AG20443 (cell line): ENCODE data around the gene HOXD3.

Experiments used
- DNase-seq: peaks from one replicate; pipeline ENCODE4 v3.0.0; 2012; ENCODE audit warnings: low spot score, mixed read lengths

The HOXD3 gene

DNA sequence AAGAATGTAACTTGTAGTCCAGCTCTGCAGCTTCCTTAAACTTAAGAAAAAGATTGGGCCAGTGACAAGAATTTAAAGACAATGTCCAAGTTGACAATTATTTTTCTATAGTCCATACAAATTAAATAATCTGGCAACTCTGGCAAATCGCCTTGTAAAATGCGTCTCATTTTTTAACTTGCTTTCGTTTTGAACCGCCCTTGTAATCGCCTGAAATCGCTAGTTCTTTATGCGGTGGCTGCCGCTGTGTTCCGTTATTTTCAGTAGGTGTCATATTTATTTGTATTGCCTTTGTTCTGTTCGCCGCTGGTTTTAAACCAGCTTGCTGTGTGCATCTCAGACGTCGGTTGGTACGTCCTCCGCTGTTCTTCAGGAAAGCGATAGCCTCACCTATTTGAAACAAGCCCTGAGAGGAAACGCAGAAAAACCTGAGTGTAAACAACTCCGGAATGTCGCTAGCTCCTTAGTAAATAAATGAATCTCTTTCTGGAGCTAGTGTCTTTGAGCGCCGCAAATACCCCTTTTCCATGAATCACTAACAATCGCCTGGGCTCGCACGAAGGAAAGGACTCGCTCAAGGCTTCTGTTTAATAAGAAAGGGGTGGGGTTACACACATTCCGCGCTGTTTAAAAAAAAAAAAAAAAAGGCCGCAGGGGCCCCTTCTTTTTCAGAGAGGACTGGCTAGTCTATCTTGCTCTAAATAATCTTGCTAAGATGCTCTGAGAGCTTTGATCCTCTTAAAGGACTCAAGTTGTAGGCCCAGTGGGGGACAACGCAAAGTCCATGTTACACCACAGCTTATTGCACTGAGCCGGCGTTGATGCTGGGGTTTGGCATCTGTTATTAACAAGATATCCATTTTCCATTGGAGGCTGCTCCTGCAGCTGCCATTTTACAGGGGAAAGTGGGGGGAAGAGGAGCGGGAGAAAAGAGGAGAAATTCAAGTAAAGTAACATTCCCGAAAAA is 24.6 kb upstream of the HOXD3 start:
- peak; percentile 49 for DNase-seq

- DNase-seq: no peak
Measured at GRCh38 chr2:176133389-176133788, 23.7 kb upstream of the HOXD3 start.

GRCh38 chr2:176134035-176134434 is 23.1 kb upstream of the HOXD3 start:
- no peak for DNase-seq

DNA sequence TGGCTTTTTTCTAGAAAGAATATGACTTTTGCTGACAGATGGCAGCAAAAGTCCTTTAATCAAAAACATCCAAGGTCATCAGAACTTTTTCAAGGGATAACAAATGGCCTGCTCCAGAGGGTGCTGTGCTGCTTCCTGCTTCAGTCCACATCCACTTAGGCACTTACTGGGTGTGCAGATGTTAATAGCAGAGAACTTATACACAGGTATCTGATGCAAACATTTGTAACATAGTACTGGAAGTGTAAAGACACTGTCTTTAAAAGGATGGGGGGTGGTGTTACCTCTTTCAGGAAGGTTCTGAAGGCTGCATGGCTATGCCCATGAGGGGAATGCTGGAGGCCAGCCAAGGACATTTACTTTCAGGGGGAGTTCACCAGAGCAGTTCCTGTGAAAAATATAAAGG is 22.1 kb upstream of the HOXD3 start:
- DNase-seq: no peak

GRCh38 chr2:176136374-176137251 is 20.5 kb upstream of the HOXD3 start:
- DNase-seq: peak; percentile 59

DNA sequence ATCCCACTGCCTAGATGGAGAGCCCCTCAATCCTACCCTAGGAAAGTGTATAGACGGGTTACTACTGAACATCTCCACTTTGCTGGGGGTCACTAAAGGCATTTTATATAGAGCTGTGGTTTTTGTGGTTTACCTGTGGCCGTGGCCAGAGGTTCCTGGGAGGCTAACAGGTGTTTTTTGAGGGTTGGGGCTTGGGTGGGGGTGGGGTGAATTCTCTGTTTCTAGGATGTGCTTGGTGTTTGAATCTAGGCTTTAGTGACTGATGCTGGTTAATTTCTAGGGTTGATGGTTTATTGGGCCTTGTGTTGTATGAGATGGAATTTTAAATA is 19.9 kb upstream of the HOXD3 start:
- DNase-seq: no peak

GRCh38 chr2:176137906-176138305 is 19.2 kb upstream of the HOXD3 start:
- DNase-seq: no peak

GRCh38 chr2:176138526-176138922 is 18.6 kb upstream of the HOXD3 start:
- DNase-seq: no peak

DNA sequence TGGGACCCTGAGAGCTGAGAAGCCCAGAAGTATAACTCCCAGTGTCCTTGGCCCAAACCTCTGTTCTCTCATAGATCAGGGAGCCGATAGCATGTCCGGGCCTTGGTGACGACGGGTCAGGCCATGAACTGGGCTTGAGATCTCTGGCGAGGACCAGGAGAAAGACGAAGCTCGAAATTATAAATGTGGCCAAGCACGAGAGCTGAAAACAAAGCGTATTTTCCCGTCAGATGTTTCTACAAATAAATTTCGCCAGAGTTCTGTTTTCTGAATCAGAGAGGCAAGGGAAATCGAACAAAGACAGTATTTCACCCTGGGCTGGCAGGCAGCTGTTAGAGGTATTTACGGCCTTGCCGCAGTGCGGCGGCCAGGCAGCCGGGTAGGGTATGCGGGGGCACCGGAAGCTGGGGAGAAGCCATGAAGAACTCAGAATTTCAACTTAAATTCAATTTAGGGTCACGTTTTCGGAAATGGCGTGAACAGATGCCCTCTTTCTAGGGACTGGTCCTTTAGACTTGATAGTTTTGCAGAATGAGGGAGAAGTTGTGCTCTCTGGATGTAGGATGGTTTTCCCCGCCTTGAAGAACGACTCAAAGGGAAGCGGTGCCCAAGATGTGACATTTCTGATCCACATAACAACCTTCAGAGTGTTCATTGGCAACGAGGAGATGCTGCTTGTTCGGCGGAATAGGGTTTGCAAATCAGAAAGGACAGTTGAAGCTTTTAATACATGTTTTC is 18.0 kb upstream of the HOXD3 start:
- peak; percentile 45 for DNase-seq

DNA sequence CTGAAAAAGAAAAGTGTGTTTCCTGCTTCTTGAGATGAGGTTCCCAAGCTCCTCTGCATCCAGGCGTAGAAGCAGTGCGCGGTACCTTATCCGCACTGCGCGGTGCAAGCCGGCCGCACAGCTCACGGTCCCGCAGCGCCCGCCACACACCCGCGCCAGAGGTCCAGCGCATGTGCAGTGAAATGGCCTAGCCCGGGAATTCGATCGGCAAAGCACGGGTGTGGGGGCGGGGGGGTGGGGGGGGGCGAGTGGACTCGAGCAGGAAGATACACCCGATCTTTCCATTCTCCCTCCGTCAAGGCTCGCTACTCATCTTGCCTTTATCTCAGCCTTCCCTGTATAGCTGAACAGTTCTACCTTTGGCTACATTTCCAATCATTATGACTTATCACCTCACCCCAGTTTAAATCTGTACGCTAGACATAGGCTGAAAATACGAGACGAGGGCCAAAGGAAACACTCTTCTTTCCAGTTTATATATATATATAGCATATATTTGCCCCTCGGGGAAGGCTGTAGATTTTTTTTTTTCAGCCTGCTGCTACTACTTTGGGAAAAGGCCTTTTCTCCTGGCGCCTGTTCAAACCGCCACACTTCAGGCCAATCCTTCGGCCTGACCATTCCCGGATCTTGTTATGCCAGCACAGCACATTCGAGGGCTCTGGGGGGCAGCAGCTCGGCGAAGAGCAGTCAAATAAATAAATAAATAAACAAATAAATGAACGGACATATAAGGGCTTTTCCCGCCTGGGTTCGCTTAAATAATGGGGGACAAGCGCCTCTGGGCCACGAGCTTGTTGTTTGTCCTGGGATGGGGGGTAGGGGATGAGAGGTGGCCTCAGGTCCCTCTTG is 17.2 kb upstream of the HOXD3 start:
- peak; percentile 71 for DNase-seq

- DNase-seq: peak; percentile 91
Measured at GRCh38 chr2:176140513-176141317, 16.4 kb upstream of the HOXD3 start.

GRCh38 chr2:176142281-176142680 is 14.8 kb upstream of the HOXD3 start:
- DNase-seq: no peak

GRCh38 chr2:176145085-176145969 is 11.8 kb upstream of the HOXD3 start:
- DNase-seq: no peak

DNA sequence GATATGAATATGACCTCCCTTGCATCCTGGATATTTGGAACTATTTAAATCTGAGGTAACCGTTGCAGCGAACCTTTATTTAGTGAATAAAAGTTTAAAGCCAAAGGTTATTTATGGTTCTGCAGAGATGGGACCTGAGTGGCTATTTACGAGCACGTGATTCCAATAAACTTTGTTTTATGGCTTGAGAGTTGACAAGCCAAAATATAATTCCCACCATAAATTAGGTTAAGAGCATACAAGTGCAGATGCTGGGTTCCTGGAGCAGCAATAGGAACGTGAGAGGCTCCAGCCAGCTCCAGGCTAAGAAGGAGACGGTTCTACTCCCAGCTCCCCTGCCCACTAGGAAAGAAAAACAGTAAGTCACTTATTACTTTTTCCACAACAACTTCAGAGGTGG is 11.0 kb upstream of the HOXD3 start:
- no peak for DNase-seq

- no peak for DNase-seq
Measured at GRCh38 chr2:176146645-176147044, 10.5 kb upstream of the HOXD3 start.

DNA sequence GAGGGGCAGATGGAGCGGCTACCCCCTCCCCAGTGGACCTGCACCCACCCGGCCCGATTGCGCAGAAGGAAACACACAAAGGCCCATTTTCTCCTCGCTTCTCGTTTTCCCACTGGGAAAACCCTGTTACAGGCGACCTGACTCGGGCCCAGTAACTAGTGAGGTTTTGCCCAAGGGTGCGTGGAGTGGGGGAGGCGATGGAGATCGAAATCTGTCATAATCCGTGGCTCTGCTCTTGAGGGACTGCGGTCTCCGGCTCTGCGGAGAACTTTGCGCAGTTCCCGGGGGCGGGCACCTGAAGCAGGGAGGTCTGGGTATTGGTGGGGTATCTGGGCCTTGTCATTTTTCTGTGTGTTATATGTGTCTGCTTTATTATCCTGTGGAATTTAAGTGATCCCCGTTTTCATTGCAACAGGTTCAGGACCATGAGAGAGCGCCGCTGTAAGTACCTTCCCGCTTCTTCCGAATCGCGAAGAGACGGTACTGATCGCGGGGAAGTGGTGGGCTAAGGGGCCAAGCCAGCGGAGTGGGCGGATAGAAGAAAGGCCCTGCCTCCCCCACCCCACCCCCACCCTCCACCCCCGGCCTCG is 9.8 kb upstream of the HOXD3 start:
- DNase-seq: no peak

DNA sequence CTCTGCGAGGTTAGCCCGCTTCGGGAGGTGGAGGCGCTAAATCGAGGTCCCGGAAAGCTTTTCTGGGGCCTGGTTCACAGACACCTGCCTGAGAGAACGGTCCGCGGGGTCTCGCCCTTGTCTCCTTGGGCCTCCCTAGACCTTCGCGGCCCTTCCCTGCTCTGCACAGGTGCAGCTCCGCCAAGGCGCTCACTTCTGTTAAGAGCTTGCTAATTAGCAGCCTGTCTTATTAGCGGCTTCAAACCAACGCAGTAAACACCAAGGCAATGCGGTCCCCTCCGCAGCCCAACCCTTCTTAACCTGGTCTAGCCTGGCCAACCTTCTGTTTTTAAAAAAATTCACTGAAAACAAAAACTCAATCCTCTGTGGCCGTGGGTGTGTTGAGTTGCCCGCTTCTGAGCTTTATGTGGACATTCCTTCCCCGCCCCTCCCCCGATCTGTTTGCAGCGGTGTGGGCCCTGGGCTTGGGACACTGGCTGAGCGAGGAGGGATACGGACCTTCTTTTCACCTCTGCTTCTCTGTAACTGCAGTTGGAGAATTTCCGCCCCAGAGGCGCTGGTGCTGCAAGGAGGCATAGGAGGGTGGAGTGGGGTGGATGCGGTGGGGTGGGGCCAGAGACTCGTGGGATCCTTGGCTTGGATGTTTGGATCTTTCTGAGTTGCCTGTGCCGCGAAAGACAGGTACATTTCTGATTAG is 9.2 kb upstream of the HOXD3 start:
- no peak for DNase-seq

- no peak for DNase-seq
Measured at GRCh38 chr2:176148751-176149421, 8.2 kb upstream of the HOXD3 start.
